CD1c-positive myeloid dendritic cell (primary cell): ENCODE measurements around the gene NEAT1.
A peak's percentile ranks its signal among the peaks of the same experiment; 100 is the strongest.

Experiments used
- DNase-seq: peaks from one replicate; pipeline ENCODE4 v3.0.0-alpha.2; 2016; ENCODE audit errors: extremely low spot score

The NEAT1 gene

GRCh38 chr11:65433657-65434056, 11.1 kb downstream of the NEAT1 start:
- DNase-seq, result no peak

GRCh38 chr11:65434057-65434666, 11.6 kb downstream of the NEAT1 start:
- peak; percentile 13 for DNase-seq

- DNase-seq, result peak; percentile 3
Measured at GRCh38 chr11:65434667-65435410, 12.2 kb downstream of the NEAT1 start.

- DNase-seq, result no peak
Measured at GRCh38 chr11:65435411-65435931, 12.9 kb downstream of the NEAT1 start.

GRCh38 chr11:65435981-65436411, 13.4 kb downstream of the NEAT1 start:
- peak; percentile 7 for DNase-seq

- DNase-seq, result peak; percentile 13
Measured at GRCh38 chr11:65436412-65437032, 13.9 kb downstream of the NEAT1 start.

- DNase-seq, result no peak
Measured at GRCh38 chr11:65437436-65438227, 15.0 kb downstream of the NEAT1 start.

GRCh38 chr11:65438257-65439151, 15.9 kb downstream of the NEAT1 start:
- DNase-seq, result no peak

GRCh38 chr11:65439331-65440181, 17.0 kb downstream of the NEAT1 start:
- no peak for DNase-seq

GRCh38 chr11:65440831-65441499, 18.4 kb downstream of the NEAT1 start:
- peak; percentile 79 for DNase-seq

- peak; percentile 40 for DNase-seq
Measured at GRCh38 chr11:65442842-65443331, 20.3 kb downstream of the NEAT1 start.

GRCh38 chr11:65444314-65445051, 21.9 kb downstream of the NEAT1 start:
- DNase-seq, result no peak

- DNase-seq, result no peak
Measured at GRCh38 chr11:65445101-65445603, 22.6 kb downstream of the NEAT1 start.

GRCh38 chr11:65445604-65446445, 23.2 kb downstream of the NEAT1 start:
- DNase-seq, result no peak

- no peak for DNase-seq
Measured at GRCh38 chr11:65446446-65447277, 24.1 kb downstream of the NEAT1 start.

GRCh38 chr11:65448074-65448417, 25.4 kb downstream of the NEAT1 start:
- no peak for DNase-seq
